Measurements from ENCODE around the gene MAGI1. TPM values are rescaled to one million over a fixed set of nuclear protein-coding genes. Genes with fewer than 3 reads are reported as not detected.

MAGI1 gene
- total and polyA plus RNA-seq, 7 experiments from 2014 or later = 0.39 TPM; not detected in 6

DNA sequence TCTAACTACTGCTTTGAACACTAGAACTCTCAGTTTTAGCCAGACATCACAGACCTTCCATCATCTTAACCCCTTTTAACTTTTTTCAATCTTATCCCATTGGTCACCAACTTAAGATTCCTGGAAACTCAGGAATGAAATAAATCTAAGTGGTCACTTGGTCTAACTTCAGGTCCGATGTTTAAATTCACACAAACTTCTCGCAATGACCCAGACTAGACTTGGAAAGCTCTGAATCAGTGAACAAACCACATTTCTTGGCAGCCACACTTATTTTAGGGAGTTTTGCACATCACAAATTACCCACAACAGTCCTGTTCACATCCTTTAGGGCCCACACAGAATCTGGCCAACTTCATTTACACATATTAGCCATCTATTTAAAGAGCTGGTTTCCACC is 118.9 kb downstream of the MAGI1 start:
- Mint-ChIP-seq H3K36me3 (no peaks in the 10 kb centered on the region), H3K4me3 (no peak overlapping the region), H3K27ac (no peak overlapping the region), H3K9me3 (peaks cover 0 to 22% (median 6%) of the 10 kb centered on the region in 11 donors), H3K4me1 (no peaks in the 10 kb centered on the region), H3K27me3 (peaks cover 0 to 9% (median 0%) of the 10 kb centered on the region in 5 donors)
- DNase-seq = no peak
- ChIA-PET CTCF (interaction anchor here (1.0 kb wide), 1 partner anchor 12 kb away, joined by 4 read pairs; no protein-coding TSS in a partner anchor), POLR2A (no interaction called here)
- intact Hi-C loops (cut with micrococcal nuclease) = no loop called here
- Histone ChIP-seq H3K4me3 (ENCODE audit: low read length) (no peak overlapping the region), H3K27me3 (ENCODE audit: control insufficient read depth in 2 of 2, insufficient read depth in 2 of 2, low read length in 2 of 2) (no peaks in the 10 kb centered on the region), H3K9me3 (ENCODE audit: control insufficient read depth in 2 of 3, low read length in 3 of 3) (no peaks in the 10 kb centered on the region), H3K36me3 (ENCODE audit: control insufficient read depth in 2 of 3, insufficient read depth in 3 of 3, low read length in 3 of 3) (no peaks in the 10 kb centered on the region), H3K27ac (ENCODE audit: low read depth, low read length) (no peak overlapping the region), H3K4me1 (ENCODE audit: control insufficient read depth in 2 of 2, insufficient read depth in 2 of 2, low read length in 2 of 2) (no peaks in the 10 kb centered on the region)
- ATAC-seq = no peak

DNA sequence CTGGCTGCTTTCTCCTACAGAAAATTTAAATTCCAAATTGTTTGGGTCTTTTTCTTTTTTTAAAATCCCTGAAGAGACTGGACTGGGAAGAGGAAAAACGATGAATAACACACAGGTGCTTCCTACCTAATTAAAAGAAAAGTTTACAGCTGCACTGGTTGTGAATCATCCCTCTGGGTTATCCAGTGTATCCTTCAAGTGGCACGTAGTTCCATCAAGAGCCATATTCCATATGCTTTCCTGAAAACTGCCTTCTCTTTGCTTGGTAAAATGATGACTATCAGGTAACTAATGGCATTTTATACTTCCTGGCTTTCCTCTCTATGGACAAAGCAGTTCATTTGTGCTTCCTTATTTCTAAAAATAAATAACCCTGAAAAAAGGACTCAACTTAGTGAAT is 123.2 kb downstream of the MAGI1 start:
- no peak for DNase-seq
- H3K4me3 Mint-ChIP-seq = no peak overlapping the region
- H3K36me3 ChIP-seq (ENCODE audit: control insufficient read depth in 2 of 3, insufficient read depth in 3 of 3, low read length in 3 of 3) = no peaks in the 10 kb centered on the region
- H3K27ac Mint-ChIP-seq = no peak overlapping the region
- ChIA-PET POLR2A (no interaction called here), CTCF (no interaction called here)
- no peaks in the 10 kb centered on the region for H3K4me1 ChIP-seq (ENCODE audit: control insufficient read depth in 2 of 2, insufficient read depth in 2 of 2, low read length in 2 of 2)
- H3K27me3 ChIP-seq (ENCODE audit: control insufficient read depth in 2 of 2, insufficient read depth in 2 of 2, low read length in 2 of 2) = no peaks in the 10 kb centered on the region
- H3K9me3 ChIP-seq (ENCODE audit: control insufficient read depth in 2 of 3, low read length in 3 of 3) = no peaks in the 10 kb centered on the region
- ATAC-seq = no peak
- no peak overlapping the region for H3K4me3 ChIP-seq (ENCODE audit: low read length)
- intact Hi-C loops (cut with micrococcal nuclease) = no loop called here
- no peaks in the 10 kb centered on the region for H3K27me3 Mint-ChIP-seq
- H3K36me3 Mint-ChIP-seq = no peaks in the 10 kb centered on the region
- no peak overlapping the region for H3K27ac ChIP-seq (ENCODE audit: low read depth, low read length)
- H3K4me1 Mint-ChIP-seq = no peaks in the 10 kb centered on the region
- H3K9me3 Mint-ChIP-seq = peaks cover 0 to 30% (median 6%) of the 10 kb centered on the region in 11 donors

DNA sequence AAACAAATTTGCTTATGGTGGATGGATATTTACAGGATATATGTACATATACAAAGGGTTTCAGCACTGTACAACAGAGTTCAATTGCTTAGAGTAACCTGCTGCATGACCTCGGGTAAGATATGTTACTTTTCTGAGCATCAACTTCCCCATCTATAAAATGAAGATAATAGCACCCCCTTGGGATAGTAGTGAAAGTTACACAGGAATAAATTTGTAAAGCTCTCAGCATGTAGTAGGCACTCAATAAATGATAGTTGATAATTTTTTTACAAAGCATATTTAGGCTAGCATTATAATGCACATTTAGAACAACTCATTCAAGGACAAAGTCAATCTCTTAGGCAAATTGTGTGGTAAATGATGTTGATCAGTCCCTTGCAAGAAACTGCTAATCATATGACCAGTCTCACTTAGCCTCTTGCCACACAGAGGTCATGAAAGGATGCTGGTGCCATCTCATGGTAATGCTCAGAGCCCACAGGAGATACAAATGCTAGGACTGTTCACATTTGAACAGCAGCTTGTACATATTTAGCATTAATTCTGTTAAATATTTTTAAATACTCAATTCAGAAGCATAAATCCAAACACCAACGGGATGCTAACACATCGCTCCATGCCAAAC is 123.9 kb downstream of the MAGI1 start:
- Mint-ChIP-seq H3K27me3 (no peaks in the 10 kb centered on the region), H3K4me1 (no peaks in the 10 kb centered on the region), H3K9me3 (peaks cover 0 to 25% (median 6%) of the 10 kb centered on the region in 11 donors), H3K27ac (no peak overlapping the region), H3K36me3 (no peaks in the 10 kb centered on the region), H3K4me3 (no peak overlapping the region)
- Histone ChIP-seq H3K36me3 (ENCODE audit: control insufficient read depth in 2 of 3, insufficient read depth in 3 of 3, low read length in 3 of 3) (no peaks in the 10 kb centered on the region), H3K4me3 (ENCODE audit: low read length) (no peak overlapping the region), H3K27ac (ENCODE audit: low read depth, low read length) (no peak overlapping the region), H3K9me3 (ENCODE audit: control insufficient read depth in 2 of 3, low read length in 3 of 3) (no peaks in the 10 kb centered on the region), H3K4me1 (ENCODE audit: control insufficient read depth in 2 of 2, insufficient read depth in 2 of 2, low read length in 2 of 2) (no peaks in the 10 kb centered on the region), H3K27me3 (ENCODE audit: control insufficient read depth in 2 of 2, insufficient read depth in 2 of 2, low read length in 2 of 2) (no peaks in the 10 kb centered on the region)
- DNase-seq (no peak), ATAC-seq (no peak)
- ChIA-PET CTCF (no interaction called here), POLR2A (no interaction called here)
- intact Hi-C loops (cut with micrococcal nuclease) = no loop called here

DNA sequence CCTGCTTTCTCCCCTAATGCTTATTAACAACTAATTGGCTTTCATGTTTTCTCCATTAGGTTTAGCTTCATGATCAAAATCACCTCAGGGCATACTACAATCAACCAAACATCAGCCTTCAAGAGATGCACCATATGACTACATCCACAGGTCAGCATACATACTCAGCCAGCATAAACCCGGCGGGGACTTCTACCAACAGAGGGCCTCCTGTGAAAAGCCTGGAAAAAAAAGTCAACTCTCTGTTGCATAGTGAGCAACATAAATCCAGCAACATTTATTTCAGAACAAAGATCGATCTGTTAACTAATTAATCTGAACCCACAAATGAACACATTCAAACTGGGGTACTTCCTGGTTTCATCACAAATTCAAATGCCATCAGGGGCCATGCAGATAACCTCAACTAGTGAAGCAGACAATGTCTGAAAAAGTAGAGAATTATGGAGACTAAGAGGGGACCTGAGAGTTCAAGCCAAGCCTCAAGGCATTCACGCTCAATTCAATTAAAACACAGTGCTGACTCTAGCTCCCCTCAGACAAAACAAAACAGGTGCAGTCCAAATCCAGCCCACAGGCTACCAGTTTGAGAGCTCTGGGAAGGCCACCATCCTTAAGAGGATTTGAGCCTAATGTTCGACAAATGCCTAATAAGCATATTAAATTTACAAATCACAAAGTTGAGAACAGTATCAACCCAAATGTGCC is 124.5 kb downstream of the MAGI1 start:
- no peak overlapping the region for H3K27ac ChIP-seq (ENCODE audit: low read depth, low read length)
- H3K4me3 ChIP-seq (ENCODE audit: low read length) = no peak overlapping the region
- H3K27me3 ChIP-seq (ENCODE audit: control insufficient read depth in 2 of 2, insufficient read depth in 2 of 2, low read length in 2 of 2) = no peaks in the 10 kb centered on the region
- Mint-ChIP-seq H3K27me3 (no peaks in the 10 kb centered on the region), H3K4me1 (no peaks in the 10 kb centered on the region), H3K36me3 (no peaks in the 10 kb centered on the region), H3K27ac (no peak overlapping the region), H3K9me3 (peaks cover 0 to 21% (median 3%) of the 10 kb centered on the region in 11 donors), H3K4me3 (no peak overlapping the region)
- no peaks in the 10 kb centered on the region for H3K9me3 ChIP-seq (ENCODE audit: control insufficient read depth in 2 of 3, low read length in 3 of 3)
- POLR2A ChIA-PET = no interaction called here
- DNase-seq (no peak), ATAC-seq (no peak)
- H3K4me1 ChIP-seq (ENCODE audit: control insufficient read depth in 2 of 2, insufficient read depth in 2 of 2, low read length in 2 of 2) = no peaks in the 10 kb centered on the region
- intact Hi-C loops (cut with micrococcal nuclease) = no loop called here
- H3K36me3 ChIP-seq (ENCODE audit: control insufficient read depth in 2 of 3, insufficient read depth in 3 of 3, low read length in 3 of 3) = no peaks in the 10 kb centered on the region
- CTCF ChIA-PET = no interaction called here

DNA sequence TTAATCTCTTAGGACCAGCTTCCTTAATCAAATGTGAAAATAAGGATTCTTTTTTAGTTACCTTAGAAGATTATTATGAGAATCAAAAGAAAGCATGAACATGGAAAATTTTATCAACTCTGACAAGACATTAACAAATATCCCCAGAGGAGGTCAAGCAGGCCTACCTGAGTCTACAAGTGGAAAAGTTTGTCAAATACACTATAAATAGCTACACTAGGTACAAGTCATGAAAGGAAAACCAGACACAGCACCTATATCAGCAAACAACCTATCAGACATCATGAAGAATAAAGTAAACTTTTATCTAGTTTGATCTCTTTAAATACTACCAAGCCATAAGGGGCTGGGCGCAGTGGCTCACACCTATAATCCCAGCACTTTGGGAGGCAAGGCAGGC is 126.1 kb downstream of the MAGI1 start:
- Mint-ChIP-seq H3K4me3 (no peak overlapping the region), H3K4me1 (no peaks in the 10 kb centered on the region), H3K27ac (no peak overlapping the region), H3K27me3 (no peaks in the 10 kb centered on the region), H3K36me3 (peaks cover 0 to 3% (median 0%) of the 10 kb centered on the region in 5 donors), H3K9me3 (peaks cover under 1 to 17% (median 4%) of the 10 kb centered on the region in 11 donors)
- no peak for ATAC-seq
- Histone ChIP-seq H3K27me3 (ENCODE audit: control insufficient read depth in 2 of 2, insufficient read depth in 2 of 2, low read length in 2 of 2) (no peaks in the 10 kb centered on the region), H3K36me3 (ENCODE audit: control insufficient read depth in 2 of 3, insufficient read depth in 3 of 3, low read length in 3 of 3) (no peaks in the 10 kb centered on the region), H3K9me3 (ENCODE audit: control insufficient read depth in 2 of 3, low read length in 3 of 3) (no peaks in the 10 kb centered on the region), H3K4me3 (ENCODE audit: low read length) (no peak overlapping the region), H3K4me1 (ENCODE audit: control insufficient read depth in 2 of 2, insufficient read depth in 2 of 2, low read length in 2 of 2) (no peaks in the 10 kb centered on the region), H3K27ac (ENCODE audit: low read depth, low read length) (no peak overlapping the region)
- intact Hi-C loops (cut with micrococcal nuclease) = no loop called here
- ChIA-PET CTCF (no interaction called here), POLR2A (interaction anchor here (0.6 kb wide), 1 partner anchor 37 kb away, joined by 3 read pairs; no protein-coding TSS in a partner anchor)
- DNase-seq = no peak

DNA sequence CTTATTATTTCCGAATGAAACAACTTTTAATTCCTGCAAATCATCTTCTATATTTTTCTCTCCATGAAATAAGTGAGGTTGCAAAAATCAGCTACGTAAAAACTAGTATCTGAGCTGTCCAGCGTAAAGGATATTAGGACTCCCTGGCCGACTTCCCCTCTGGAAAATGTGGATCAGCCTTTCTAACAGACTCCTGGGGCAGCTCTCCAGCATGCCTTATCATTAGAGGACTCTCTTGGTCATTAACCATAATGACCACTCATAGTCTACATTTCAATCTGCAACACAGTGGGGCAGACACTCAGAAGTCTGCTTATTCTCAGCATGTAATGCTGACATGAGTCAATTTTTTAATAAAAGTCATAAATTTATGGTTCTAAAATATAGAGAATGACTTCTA is 130.1 kb downstream of the MAGI1 start:
- CTCF ChIA-PET = no interaction called here
- no peaks in the 10 kb centered on the region for H3K9me3 ChIP-seq (ENCODE audit: control insufficient read depth in 2 of 3, low read length in 3 of 3)
- peaks cover 0 to 7% (median 0%) of the 10 kb centered on the region in 5 donors for H3K27me3 Mint-ChIP-seq
- POLR2A ChIA-PET = no interaction called here
- H3K36me3 Mint-ChIP-seq = peaks cover 0 to 3% (median 0%) of the 10 kb centered on the region in 5 donors
- H3K9me3 Mint-ChIP-seq = peaks cover 0 to 12% (median 5%) of the 10 kb centered on the region in 11 donors
- no peaks in the 10 kb centered on the region for H3K4me1 ChIP-seq (ENCODE audit: control insufficient read depth in 2 of 2, insufficient read depth in 2 of 2, low read length in 2 of 2)
- H3K27ac ChIP-seq (ENCODE audit: low read depth, low read length) = no peak overlapping the region
- no peak overlapping the region for H3K4me3 ChIP-seq (ENCODE audit: low read length)
- no peak for ATAC-seq
- H3K36me3 ChIP-seq (ENCODE audit: control insufficient read depth in 2 of 3, insufficient read depth in 3 of 3, low read length in 3 of 3) = no peaks in the 10 kb centered on the region
- H3K4me1 Mint-ChIP-seq = no peaks in the 10 kb centered on the region
- intact Hi-C loops (cut with micrococcal nuclease) = no loop called here
- no peaks in the 10 kb centered on the region for H3K27me3 ChIP-seq (ENCODE audit: control insufficient read depth in 2 of 2, insufficient read depth in 2 of 2, low read length in 2 of 2)
- no peak overlapping the region for H3K4me3 Mint-ChIP-seq
- no peak overlapping the region for H3K27ac Mint-ChIP-seq
- DNase-seq = no peak

All from naive thymus-derived CD4-positive, alpha-beta T cell (primary cell).